ENCODE results near the gene SHANK2. TPM values are rescaled to one million over a fixed set of nuclear protein-coding genes. Genes with fewer than 3 reads are reported as not detected.

SHANK2 gene
- total RNA-seq, 1 donor from 2014 or later: 0.97 TPM

GRCh38 chr11:71267807-71268421 lies 15.5 kb upstream of the SHANK2 start:
- Mint-ChIP-seq H3K9me3 (ENCODE audit: low read depth) (peaks cover under 1% of the 10 kb centered on the region), H3K27ac (ENCODE audit: unreplicated experiment) (no peak overlapping the region), H3K36me3 (ENCODE audit: low read depth) (peaks cover 1% of the 10 kb centered on the region), H3K4me1 (ENCODE audit: low read depth) (peaks cover 7% of the 10 kb centered on the region), H3K4me3 (ENCODE audit: unreplicated experiment) (no peak overlapping the region), H3K27me3 (ENCODE audit: low read depth) (peaks cover 60% of the 10 kb centered on the region)
- TF ChIP-seq CTCF (IDR thresholded peaks at IDR 0.05): no peak
- DNase-seq (ENCODE audit: low spot score): no peak

- Mint-ChIP-seq H3K27me3 (ENCODE audit: low read depth) (peaks cover 59% of the 10 kb centered on the region), H3K36me3 (ENCODE audit: low read depth) (peaks cover 1% of the 10 kb centered on the region), H3K4me1 (ENCODE audit: low read depth) (peaks cover 7% of the 10 kb centered on the region), H3K4me3 (ENCODE audit: unreplicated experiment) (no peak overlapping the region), H3K27ac (ENCODE audit: unreplicated experiment) (no peak overlapping the region), H3K9me3 (ENCODE audit: low read depth) (no peaks in the 10 kb centered on the region)
- TF ChIP-seq CTCF (IDR thresholded peaks at IDR 0.05): no peak
- no peak for DNase-seq (ENCODE audit: low spot score)
Measured at GRCh38 chr11:71266114-71266833, 13.9 kb upstream of the SHANK2 start.

- H3K4me1 Mint-ChIP-seq (ENCODE audit: low read depth): peaks cover 7% of the 10 kb centered on the region
Measured at GRCh38 chr11:71265559-71266092, 13.2 kb upstream of the SHANK2 start.

GRCh38 chr11:71263386-71263785 lies 11.0 kb upstream of the SHANK2 start:
- TF ChIP-seq CTCF (IDR thresholded peaks at IDR 0.05): no peak
- Mint-ChIP-seq H3K9me3 (ENCODE audit: low read depth) (peaks cover 3% of the 10 kb centered on the region), H3K27me3 (ENCODE audit: low read depth) (peaks cover 60% of the 10 kb centered on the region), H3K4me1 (ENCODE audit: low read depth) (no peaks in the 10 kb centered on the region), H3K36me3 (ENCODE audit: low read depth) (peaks cover 4% of the 10 kb centered on the region), H3K27ac (ENCODE audit: unreplicated experiment) (no peak overlapping the region), H3K4me3 (ENCODE audit: unreplicated experiment) (no peak overlapping the region)
- DNase-seq (ENCODE audit: low spot score): no peak

More at GRCh38 chr11:71265559-71266092, 13.2 kb upstream of the SHANK2 start:
- peaks cover 64% of the 10 kb centered on the region for H3K27me3 Mint-ChIP-seq (ENCODE audit: low read depth)
- H3K4me3 Mint-ChIP-seq (ENCODE audit: unreplicated experiment): no peak overlapping the region
- peaks cover 1% of the 10 kb centered on the region for H3K36me3 Mint-ChIP-seq (ENCODE audit: low read depth)
- no peak for TF ChIP-seq CTCF (IDR thresholded peaks at IDR 0.05)
- no peak overlapping the region for H3K27ac Mint-ChIP-seq (ENCODE audit: unreplicated experiment)
- H3K9me3 Mint-ChIP-seq (ENCODE audit: low read depth): no peaks in the 10 kb centered on the region
- DNase-seq (ENCODE audit: low spot score): no peak

GRCh38 chr11:71255800-71256479 lies 3.6 kb upstream of the SHANK2 start:
- peaks cover 18% of the 10 kb centered on the region for H3K4me1 Mint-ChIP-seq (ENCODE audit: low read depth)

More at GRCh38 chr11:71255800-71256479, 3.6 kb upstream of the SHANK2 start:
- Mint-ChIP-seq H3K9me3 (ENCODE audit: low read depth) (peaks cover 5% of the 10 kb centered on the region), H3K4me3 (ENCODE audit: unreplicated experiment) (no peak overlapping the region), H3K27ac (ENCODE audit: unreplicated experiment) (no peak overlapping the region), H3K36me3 (ENCODE audit: low read depth) (peaks cover 4% of the 10 kb centered on the region), H3K27me3 (ENCODE audit: low read depth) (peaks cover 40% of the 10 kb centered on the region)
- no peak for DNase-seq (ENCODE audit: low spot score)
- no peak for TF ChIP-seq CTCF (IDR thresholded peaks at IDR 0.05)
